Stimulated activated CD8-positive, alpha-beta memory T cell treated with anti-CD3 and anti-CD28 coated beads, Interleukin-12 subunit alpha, Interleukin-12 subunit beta, amount 100 ng/mL, for 1 hour (primary cell): Measurements from ENCODE around the gene PRDM16.

ENCODE experiments used
- DNase-seq: peaks from one replicate; pipeline ENCODE4 v3.0.0-alpha.2; 2020; ENCODE audit warnings: low read depth

PRDM16 gene

DNA sequence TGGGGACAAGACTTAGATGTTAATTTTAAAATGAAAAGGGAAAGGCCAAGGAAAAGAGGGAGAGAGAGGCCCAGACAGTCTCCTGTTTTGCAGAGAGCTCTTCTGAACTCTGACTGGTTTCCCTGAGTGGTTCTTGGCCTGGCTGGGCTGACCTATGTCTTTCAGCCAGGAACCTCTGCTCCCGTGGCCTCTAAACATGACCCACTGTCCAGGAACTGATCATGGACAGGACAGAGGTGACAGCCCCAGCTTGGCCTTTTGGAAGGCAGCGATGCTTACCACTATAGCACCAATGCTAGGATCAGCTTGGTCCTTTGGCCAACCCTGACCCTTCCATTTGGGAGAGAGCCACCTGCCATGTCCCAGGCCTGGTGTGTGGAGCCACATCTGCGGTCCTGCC lies 55.2 kb downstream of the PRDM16 start:
- no peak for DNase-seq

DNA sequence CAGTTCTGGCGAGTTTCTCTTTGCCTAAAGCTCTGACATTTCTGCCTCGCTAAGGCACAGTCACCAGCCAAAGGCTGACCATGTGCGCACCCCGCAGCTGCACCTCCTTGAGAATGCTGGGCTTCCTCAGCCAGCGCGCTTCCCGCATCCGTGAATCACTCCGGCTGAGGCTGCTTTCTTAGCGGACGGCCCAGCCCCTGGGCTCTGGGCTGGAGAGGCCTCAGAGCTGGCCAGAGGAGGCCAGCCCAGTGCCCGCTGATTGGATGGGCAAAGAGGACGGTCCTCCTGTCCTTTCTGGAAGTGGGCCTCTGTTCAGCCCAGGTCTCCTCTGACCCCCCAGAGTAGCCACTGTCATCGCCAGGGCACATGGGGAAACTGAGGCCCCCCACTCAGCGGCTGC lies 56.1 kb downstream of the PRDM16 start:
- no peak for DNase-seq

DNA sequence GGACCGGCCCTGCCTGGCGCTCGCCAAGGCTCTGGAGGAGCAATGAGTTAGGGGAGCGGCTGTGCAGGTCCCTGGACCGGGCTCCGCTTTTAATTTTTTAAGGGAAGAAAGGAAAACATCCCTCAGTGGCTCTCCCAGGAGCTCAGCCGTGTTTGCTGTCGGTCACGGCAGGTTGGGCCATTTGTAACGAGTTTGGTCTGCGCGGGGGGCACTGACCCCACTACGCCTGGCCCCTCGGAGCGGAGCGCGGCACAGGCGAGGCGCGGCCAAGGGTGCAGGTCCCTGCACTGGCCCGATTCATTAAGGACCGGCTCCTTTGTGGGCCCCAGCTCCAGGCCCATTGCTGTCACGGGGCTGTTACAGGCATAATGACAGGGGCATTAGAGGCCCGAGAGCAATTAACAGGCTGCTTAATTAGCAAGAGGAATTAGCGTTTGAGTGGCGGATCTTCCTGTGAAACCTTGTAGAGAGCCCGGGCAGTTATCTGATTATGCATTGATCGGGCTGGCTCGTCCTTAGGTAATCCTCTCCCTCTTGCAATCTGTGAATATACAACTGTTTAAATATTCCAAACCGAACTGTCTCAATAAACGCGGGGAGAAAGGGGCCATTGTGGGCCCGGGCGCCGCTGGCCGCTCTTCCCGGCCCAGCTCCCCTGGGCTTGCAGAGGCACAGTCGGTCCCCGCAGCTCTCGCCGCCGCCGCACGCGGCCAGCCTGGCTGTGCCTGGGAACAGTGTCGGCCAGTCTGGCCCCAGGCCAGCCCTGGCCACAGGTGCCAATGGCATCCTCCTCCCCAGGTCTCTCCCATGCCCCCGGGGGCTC lies 56.8 kb downstream of the PRDM16 start:
- no peak for DNase-seq

GRCh38 chr1:3126756-3127678 lies 58.0 kb downstream of the PRDM16 start:
- no peak for DNase-seq

GRCh38 chr1:3127738-3128137 lies 58.7 kb downstream of the PRDM16 start:
- DNase-seq = no peak

GRCh38 chr1:3128431-3129132 lies 59.6 kb downstream of the PRDM16 start:
- no peak for DNase-seq

- DNase-seq = no peak
Measured at GRCh38 chr1:3129133-3129490, 60.1 kb downstream of the PRDM16 start.

GRCh38 chr1:3130268-3130667 lies 61.3 kb downstream of the PRDM16 start:
- no peak for DNase-seq

DNA sequence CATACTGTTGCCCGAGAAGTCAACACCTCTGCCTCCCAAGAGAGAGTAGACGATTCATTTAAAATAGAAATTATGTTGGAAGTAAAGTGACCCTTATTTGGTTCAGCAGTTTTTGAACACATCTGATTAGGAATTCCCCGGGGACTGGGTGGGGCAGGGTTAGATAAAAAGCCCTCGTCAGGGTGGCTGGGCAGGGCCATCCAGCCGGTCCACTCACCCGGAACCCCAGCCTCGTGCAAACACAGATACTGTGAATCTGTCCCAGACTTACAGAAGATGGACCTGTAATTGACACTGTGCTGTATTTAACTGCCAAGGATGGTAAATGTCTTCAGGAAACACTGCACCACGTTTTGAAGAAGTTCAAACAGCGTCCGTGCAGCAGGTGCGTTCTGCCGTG lies 63.7 kb downstream of the PRDM16 start:
- no peak for DNase-seq

- DNase-seq = no peak
Measured at GRCh38 chr1:3133686-3134085, 64.7 kb downstream of the PRDM16 start.

GRCh38 chr1:3134381-3135072 lies 65.5 kb downstream of the PRDM16 start:
- no peak for DNase-seq

- no peak for DNase-seq
Measured at GRCh38 chr1:3135073-3135702, 66.2 kb downstream of the PRDM16 start.

- DNase-seq = no peak
Measured at GRCh38 chr1:3135744-3136455, 66.9 kb downstream of the PRDM16 start.

DNA sequence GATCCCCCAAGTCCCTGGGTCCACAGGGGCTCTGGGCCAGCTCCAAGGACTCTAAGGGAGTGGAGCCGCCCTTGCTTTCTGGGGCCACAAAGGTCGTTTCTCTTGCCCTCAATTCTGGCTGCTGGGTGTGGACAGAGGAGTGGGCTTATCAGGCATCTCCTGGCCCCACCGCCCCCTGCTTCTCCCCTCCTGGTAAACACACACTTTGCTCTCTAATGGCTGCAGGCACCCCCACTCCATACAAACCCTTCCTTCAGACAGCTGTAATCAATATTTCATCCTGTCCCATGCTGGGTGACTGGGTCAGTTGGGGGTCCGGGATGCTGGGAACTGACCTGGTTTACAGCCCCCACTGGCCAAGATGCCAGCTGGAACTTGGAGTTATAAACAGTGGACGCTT lies 67.5 kb downstream of the PRDM16 start:
- no peak for DNase-seq

- DNase-seq = no peak
Measured at GRCh38 chr1:3137111-3138100, 68.4 kb downstream of the PRDM16 start.

- no peak for DNase-seq
Measured at GRCh38 chr1:3138623-3139151, 69.7 kb downstream of the PRDM16 start.

DNA sequence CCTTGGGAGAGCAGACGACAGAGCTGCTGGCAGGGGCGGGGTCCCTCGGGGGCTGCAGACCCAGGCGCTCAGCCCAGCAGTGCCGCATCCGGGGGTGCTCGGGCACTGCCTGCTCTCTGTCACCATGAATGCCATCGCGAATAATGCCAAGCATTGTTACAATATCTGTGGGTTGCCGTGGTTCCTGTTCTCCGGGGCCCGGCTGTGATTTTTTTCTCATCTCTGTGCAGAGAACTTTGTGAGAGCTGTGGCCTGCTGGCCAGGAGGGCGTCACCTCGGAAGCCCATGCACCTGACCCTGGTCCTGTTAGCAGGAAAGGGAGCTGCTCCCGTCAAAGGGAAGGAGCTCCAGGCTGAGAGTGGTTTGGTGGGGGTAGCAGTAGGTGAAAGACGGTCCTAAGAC lies 70.4 kb downstream of the PRDM16 start:
- no peak for DNase-seq

GRCh38 chr1:3139871-3140361 lies 70.9 kb downstream of the PRDM16 start:
- no peak for DNase-seq

DNA sequence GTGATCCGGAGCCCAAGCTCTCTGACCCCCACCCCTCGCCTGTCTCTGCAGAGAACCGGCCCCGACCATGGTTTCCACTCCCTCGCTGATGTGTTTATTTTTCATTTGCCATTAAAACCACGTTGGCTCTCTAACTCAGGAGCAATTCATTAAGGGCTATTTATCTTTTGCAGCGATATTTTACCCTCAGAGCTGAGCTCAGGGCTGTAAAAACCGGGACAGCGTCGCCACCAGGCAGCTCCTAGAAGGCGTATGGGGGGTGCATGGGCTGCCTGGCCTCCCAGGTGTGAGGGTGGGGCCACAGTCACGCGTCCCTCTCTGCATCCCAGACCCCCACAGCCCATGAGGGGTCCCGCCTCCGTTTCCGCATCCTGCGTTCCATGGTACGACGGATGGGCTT lies 71.4 kb downstream of the PRDM16 start:
- no peak for DNase-seq
